Measurements from ENCODE around the gene ZKSCAN5. TPM values are rescaled to one million over a fixed set of nuclear protein-coding genes. Genes with fewer than 3 reads are reported as not detected.

The ZKSCAN5 gene
- total RNA-seq, 2 donors from 2014 or later, result 5.6 to 6.6 TPM

DNA sequence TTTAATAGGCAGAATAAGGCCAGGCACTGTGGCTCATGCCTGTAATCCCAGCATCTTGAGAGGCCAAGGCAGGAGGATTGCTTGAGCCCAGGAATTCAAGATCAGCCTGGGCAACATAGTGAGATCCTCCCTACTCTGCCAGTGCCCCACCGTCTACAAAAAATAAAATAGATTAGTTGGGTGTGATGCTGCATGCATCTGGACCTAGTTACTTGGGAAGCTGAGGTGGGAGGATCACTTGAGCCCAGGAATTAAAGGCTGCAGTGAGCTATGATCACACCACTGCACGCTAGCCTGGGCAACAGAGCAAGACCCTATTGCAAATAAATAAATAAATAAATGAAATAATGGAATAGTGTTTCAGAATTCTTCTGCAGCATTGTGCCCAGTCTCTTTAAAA, 31.2 kb downstream of the ZKSCAN5 start:
- no peak for DNase-seq
- no peaks in the 10 kb centered on the region for H3K4me1 ChIP-seq
- H3K27me3 ChIP-seq, result no peaks in the 10 kb centered on the region
- peaks cover 4% of the 10 kb centered on the region for H3K9me3 ChIP-seq
- peaks cover 14% of the 10 kb centered on the region for H3K36me3 ChIP-seq
- intact Hi-C loops (cut with DNase I), result loop anchor here (10.0 kb wide), 1 partner anchor 309 kb away; no protein-coding TSS in a partner anchor
- H3K27ac ChIP-seq, result no peak overlapping the region
- TF ChIP-seq, protein P1, sequence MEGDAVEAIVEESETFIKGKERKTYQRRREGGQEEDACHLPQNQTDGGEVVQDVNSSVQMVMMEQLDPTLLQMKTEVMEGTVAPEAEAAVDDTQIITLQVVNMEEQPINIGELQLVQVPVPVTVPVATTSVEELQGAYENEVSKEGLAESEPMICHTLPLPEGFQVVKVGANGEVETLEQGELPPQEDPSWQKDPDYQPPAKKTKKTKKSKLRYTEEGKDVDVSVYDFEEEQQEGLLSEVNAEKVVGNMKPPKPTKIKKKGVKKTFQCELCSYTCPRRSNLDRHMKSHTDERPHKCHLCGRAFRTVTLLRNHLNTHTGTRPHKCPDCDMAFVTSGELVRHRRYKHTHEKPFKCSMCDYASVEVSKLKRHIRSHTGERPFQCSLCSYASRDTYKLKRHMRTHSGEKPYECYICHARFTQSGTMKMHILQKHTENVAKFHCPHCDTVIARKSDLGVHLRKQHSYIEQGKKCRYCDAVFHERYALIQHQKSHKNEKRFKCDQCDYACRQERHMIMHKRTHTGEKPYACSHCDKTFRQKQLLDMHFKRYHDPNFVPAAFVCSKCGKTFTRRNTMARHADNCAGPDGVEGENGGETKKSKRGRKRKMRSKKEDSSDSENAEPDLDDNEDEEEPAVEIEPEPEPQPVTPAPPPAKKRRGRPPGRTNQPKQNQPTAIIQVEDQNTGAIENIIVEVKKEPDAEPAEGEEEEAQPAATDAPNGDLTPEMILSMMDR (IDR thresholded peaks at IDR 0.05), result no peak
- H3K4me3 ChIP-seq, result no peak overlapping the region
- no peak overlapping the region for H3K9ac ChIP-seq (ENCODE audit: low read depth in 2 of 2, low read length in 2 of 2)

DNA sequence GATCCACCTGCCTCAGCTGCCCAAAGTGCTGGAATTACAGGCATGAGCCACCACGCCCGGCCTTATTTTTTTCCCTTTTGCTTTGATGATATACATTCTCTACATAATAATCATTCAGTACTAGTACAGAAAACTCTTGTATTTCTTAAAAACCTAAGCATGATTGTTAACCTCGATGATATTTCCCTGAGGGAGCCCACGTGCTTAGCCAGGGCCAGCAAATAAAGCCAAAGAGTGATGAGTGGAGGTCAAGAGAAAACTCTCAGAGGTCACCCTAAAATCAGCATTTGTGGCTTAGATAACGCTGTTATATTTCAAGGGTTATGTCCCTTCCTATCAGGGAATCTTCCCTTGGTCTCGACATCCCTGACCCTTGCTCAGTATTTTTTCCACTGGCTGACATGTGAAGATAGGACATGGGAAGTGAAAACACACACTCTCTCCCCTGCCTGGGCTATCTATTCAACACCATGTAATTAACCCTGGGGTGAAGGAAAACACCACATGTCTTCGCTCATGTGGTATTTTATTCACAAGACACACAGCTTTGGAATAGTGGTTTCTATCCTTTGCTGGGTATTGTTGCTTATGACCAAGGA, 34.9 kb downstream of the ZKSCAN5 start:
- TF ChIP-seq, protein P1 (IDR thresholded peaks at IDR 0.05), result no peak
- H3K36me3 ChIP-seq, result no peaks in the 10 kb centered on the region
- H3K4me1 ChIP-seq, result no peaks in the 10 kb centered on the region
- H3K27me3 ChIP-seq, result no peaks in the 10 kb centered on the region
- H3K9ac ChIP-seq (ENCODE audit: low read depth in 2 of 2, low read length in 2 of 2), result no peak overlapping the region
- no peaks in the 10 kb centered on the region for H3K9me3 ChIP-seq
- no peak for DNase-seq
- no peak overlapping the region for H3K27ac ChIP-seq
- intact Hi-C loops (cut with DNase I), result loop anchor here (10.0 kb wide), 1 partner anchor 305 kb away; no protein-coding TSS in a partner anchor
- H3K4me3 ChIP-seq, result no peak overlapping the region

DNA sequence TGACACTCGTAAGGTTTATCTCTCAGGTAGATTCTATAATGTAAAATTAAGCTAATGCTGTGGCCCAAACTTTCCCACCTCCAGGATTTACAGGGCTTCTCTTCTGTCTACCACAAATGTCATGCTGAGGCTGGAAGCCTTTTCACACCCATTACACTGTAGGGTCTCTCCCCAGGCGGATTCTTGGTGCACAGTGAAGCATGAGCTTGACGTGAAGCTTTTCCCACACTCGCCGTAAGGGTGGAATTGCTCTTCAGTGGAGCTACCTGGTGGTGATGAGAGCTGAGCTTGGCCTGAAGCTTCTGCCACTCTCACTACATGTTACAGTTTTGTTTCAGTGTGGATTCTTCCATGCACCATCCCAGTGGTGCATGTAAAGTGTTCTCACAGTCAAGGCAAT, 36.1 kb downstream of the ZKSCAN5 start:
- no peak for DNase-seq
- H3K9me3 ChIP-seq, result no peaks in the 10 kb centered on the region

DNA sequence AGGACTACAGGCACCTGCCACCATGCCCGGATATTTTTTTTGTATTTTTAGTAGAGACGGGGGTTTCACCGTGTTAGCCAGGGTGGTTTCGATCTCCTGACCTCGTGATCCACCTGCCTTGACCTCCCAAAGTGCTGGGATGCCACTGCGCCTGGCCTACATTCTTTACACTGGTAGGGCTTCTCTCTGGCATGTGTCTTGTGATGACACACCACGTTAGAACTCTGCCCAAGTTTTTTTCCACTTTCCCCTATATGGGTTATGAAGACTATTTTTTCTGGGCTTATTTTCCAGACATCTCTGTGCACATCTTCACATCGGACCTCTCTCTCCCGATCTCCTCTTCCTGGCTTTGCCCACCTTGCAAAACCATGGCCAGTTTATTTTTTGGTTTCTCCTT, 36.8 kb downstream of the ZKSCAN5 start:
- Histone ChIP-seq H3K36me3 (no peaks in the 10 kb centered on the region), H3K9me3 (no peaks in the 10 kb centered on the region), H3K4me1 (no peaks in the 10 kb centered on the region), H3K4me3 (no peak overlapping the region), H3K27ac (no peak overlapping the region), H3K9ac (ENCODE audit: low read depth in 2 of 2, low read length in 2 of 2) (no peak overlapping the region), H3K27me3 (no peaks in the 10 kb centered on the region)
- TF ChIP-seq, protein P1 (IDR thresholded peaks at IDR 0.05), result no peak
- DNase-seq, result no peak
- intact Hi-C loops (cut with DNase I), result no loop called here

More for the DNA sequence above, 36.1 kb downstream of the ZKSCAN5 start:
- intact Hi-C loops (cut with DNase I), result no loop called here
- H3K4me3 ChIP-seq, result no peak overlapping the region
- H3K4me1 ChIP-seq, result no peaks in the 10 kb centered on the region
- H3K9ac ChIP-seq (ENCODE audit: low read depth in 2 of 2, low read length in 2 of 2), result no peak overlapping the region
- no peaks in the 10 kb centered on the region for H3K27me3 ChIP-seq
- no peaks in the 10 kb centered on the region for H3K36me3 ChIP-seq
- TF ChIP-seq, protein P1 (IDR thresholded peaks at IDR 0.05), result no peak
- H3K27ac ChIP-seq, result no peak overlapping the region

DNA sequence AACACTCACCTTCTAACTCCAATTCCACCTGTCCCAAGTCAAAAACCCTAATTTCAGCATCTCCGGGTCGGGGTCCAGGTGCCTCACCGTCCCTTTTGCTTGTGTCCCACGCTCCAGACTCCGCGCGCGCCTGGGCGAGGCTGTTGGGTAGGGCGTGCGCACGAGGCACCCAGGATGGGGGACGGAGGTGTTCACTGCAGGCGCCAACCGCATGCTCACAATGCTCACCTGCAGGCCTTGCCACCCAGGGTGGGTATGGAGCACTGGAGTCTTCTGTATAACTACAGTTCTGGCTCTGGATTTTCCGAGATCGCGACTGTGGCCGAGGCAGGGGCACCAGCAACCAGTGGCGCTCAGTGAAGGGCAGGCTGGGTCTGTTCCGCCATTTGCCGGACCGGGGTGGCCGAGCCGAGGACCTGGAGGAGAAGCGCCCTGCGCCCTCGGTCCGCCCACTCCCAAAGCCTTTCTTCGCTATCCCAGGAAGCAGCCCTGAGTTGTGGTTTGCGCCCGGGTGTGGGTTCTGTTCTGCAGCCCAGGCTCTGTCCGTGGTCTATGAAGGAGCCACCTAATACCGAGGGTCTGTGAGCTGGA, 38.7 kb downstream of the ZKSCAN5 start:
- Histone ChIP-seq H3K27ac (no peak overlapping the region), H3K36me3 (no peaks in the 10 kb centered on the region), H3K9ac (ENCODE audit: low read depth in 2 of 2, low read length in 2 of 2) (no peak overlapping the region), H3K4me1 (no peaks in the 10 kb centered on the region), H3K9me3 (no peaks in the 10 kb centered on the region), H3K27me3 (no peaks in the 10 kb centered on the region), H3K4me3 (no peak overlapping the region)
- TF ChIP-seq, protein P1 (IDR thresholded peaks at IDR 0.05), result no peak
- intact Hi-C loops (cut with DNase I), result no loop called here
- no peak for DNase-seq
